A673 (cell line): ENCODE results near the gene SORCS1.

ENCODE experiments used
- CTCF ChIP-seq: fragments of 300-800, 200-600 bp; sonication (generic); conservative IDR thresholded peaks from 2 replicates; pipeline ENCODE4 v1.5.1; 2017; ENCODE audit warnings: low read depth, mild to moderate bottlenecking, antibody characterized with exemption, low read length, moderate library complexity, mixed read lengths
- EZH2 ChIP-seq: fragments of 200-600 bp; sonication (generic); IDR thresholded peaks from 2 replicates; pipeline ENCODE4 v1.6.1; 2017; ENCODE audit warnings: borderline replicate concordance, low read depth, mild to moderate bottlenecking, mixed read lengths, antibody characterized with exemption, low read length; ENCODE audit not compliant: poor library complexity, severe bottlenecking

- TF ChIP-seq CTCF (no peak), EZH2 (no peak)
Measured at GRCh38 chr10:106614293-106614692, 550.2 kb downstream of the SORCS1 start.
